ENCODE results near the gene FKBP1C. TPM values are rescaled to one million over a fixed set of nuclear protein-coding genes. Genes with fewer than 3 reads are reported as not detected.

The FKBP1C gene
- 0.12 and 0.22 TPM in 2 replicates for total RNA-seq

DNA sequence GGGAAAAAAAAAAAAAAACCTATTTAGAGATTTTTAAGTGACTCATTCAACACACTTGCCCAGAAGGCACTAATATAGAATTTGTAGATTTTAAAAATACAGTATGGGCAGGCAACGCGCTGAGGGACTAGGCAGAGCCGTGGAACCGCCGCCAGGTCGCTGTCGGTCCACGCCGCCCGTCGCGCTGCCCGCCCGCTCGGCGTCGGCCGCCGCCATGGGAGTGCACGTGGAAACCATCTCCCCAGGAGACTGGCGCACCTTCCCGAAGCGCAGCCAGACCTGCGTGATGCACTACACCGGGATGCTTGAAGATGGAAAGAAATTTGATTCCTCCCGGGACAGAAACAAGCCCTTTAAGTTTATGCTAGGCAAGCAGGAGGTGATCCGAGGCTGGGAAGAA is at the start of gene FKBP1C:
TSS of gene FKBP1C (plus strand) at position 127 of the 400 bp plus-strand sequence.

Other genes starting within 250 kb of the FKBP1C start
- not detected in 2 replicates for gene LGSN, start 108.5 kb downstream of the FKBP1C start, total RNA-seq